Measurements from ENCODE around the gene TGFBI.

TGFBI gene

DNA sequence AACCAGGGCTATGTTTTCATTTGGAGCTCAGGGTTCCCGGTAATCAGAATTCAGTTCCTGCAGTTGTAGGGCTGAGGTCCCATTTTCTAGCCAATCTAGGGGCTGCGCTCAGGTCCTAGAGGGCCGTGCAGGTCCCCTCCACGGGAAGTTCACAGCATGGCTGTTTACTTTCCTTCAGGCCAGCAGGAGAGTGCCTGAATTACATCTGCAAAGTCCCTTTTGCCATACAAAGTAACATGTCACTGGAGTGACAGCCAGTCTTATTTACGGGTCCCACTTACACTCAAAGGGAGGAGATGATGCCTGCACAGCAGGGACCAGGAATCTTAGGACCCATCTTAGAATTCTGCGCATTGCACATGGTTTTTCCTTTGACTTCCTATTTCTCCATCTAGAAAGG is 29.9 kb upstream of the TGFBI start:
- no peaks in the 10 kb centered on the region for H3F3A ChIP-seq (ENCODE audit: insufficient read depth, low read length)
- H3K27ac ChIP-seq (ENCODE audit: low read depth, low read length, poor library complexity, severe bottlenecking), result no peak overlapping the region

DNA sequence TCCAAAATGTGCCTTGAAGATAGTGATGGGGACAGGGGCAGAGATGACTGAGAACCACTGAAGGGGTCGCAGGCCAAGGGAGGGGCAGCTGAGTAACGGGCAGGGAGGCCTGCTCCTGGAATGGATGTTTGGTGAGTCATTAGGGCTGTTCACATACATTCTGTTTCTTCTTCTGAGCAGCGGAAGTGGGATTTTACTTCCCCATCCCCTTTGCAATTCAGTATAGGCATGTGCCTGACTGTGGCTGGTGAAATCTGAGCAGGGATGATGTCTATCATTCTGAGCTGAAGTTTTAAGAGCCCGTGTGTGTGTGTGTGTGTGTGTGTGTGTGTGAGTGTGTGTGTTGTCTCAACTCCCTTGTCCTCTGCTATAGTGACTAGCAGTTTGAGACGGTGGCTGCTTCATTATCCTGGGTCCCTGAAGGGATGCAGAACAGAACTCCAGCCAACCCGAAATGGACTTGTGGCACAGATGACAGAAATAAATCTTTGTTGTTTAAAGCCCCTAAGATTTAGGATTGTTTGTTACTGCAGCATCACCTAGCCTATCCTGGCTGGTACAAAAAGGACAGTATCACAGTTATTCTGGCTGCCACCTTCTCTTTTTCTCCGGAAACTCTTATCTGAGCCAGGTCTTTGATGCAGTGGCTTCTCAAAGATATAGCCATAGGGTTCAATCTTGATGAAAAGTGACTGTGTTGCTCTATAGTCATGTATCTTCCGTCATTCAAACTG is 29.2 kb upstream of the TGFBI start:
- Histone ChIP-seq H3K27ac (ENCODE audit: low read depth, low read length, poor library complexity, severe bottlenecking) (no peak overlapping the region), H4K20me1 (ENCODE audit: insufficient read depth, low read length) (no peaks in the 10 kb centered on the region), H3K79me2 (ENCODE audit: insufficient read depth, low read length) (no peaks in the 10 kb centered on the region), H3K9ac (ENCODE audit: low read length) (no peak overlapping the region), H3K27me3 (ENCODE audit: insufficient read depth, low read length) (no peaks in the 10 kb centered on the region; the same call in 1 of the 2 replicates), H3K9me3 (ENCODE audit: low read length) (no peaks in the 10 kb centered on the region), H3F3A (ENCODE audit: insufficient read depth, low read length) (no peaks in the 10 kb centered on the region), H2AFZ (ENCODE audit: low read length) (no peak overlapping the region), H3K4me3 (ENCODE audit: low read depth, low read length, poor library complexity, severe bottlenecking) (no peak overlapping the region), H3K36me3 (ENCODE audit: insufficient read depth, low read length) (no peaks in the 10 kb centered on the region), H3K9me2 (ENCODE audit: low read depth, low read length) (no peaks in the 10 kb centered on the region), H3K4me2 (ENCODE audit: low read length) (no peak overlapping the region), H3K4me1 (ENCODE audit: insufficient read depth, low read length, severe bottlenecking) (no peaks in the 10 kb centered on the region)
- TF ChIP-seq, protein P1, sequence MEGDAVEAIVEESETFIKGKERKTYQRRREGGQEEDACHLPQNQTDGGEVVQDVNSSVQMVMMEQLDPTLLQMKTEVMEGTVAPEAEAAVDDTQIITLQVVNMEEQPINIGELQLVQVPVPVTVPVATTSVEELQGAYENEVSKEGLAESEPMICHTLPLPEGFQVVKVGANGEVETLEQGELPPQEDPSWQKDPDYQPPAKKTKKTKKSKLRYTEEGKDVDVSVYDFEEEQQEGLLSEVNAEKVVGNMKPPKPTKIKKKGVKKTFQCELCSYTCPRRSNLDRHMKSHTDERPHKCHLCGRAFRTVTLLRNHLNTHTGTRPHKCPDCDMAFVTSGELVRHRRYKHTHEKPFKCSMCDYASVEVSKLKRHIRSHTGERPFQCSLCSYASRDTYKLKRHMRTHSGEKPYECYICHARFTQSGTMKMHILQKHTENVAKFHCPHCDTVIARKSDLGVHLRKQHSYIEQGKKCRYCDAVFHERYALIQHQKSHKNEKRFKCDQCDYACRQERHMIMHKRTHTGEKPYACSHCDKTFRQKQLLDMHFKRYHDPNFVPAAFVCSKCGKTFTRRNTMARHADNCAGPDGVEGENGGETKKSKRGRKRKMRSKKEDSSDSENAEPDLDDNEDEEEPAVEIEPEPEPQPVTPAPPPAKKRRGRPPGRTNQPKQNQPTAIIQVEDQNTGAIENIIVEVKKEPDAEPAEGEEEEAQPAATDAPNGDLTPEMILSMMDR (IDR thresholded peaks at IDR 0.05; ENCODE audit: low read length), result no peak
- TF ChIP-seq EZH2 (IDR thresholded peaks at IDR 0.05; ENCODE audit: borderline replicate concordance, low read length), result no peak

More for the DNA sequence above, 29.9 kb upstream of the TGFBI start:
- Histone ChIP-seq H3K4me3 (ENCODE audit: low read depth, low read length, poor library complexity, severe bottlenecking) (no peak overlapping the region), H4K20me1 (ENCODE audit: insufficient read depth, low read length) (no peaks in the 10 kb centered on the region), H3K9me3 (ENCODE audit: low read length) (no peaks in the 10 kb centered on the region), H3K36me3 (ENCODE audit: insufficient read depth, low read length) (no peaks in the 10 kb centered on the region), H3K4me2 (ENCODE audit: low read length) (no peak overlapping the region), H3K9ac (ENCODE audit: low read length) (no peak overlapping the region), H3K79me2 (ENCODE audit: insufficient read depth, low read length) (no peaks in the 10 kb centered on the region), H2AFZ (ENCODE audit: low read length) (no peak overlapping the region), H3K9me2 (ENCODE audit: low read depth, low read length) (no peaks in the 10 kb centered on the region), H3K27me3 (ENCODE audit: insufficient read depth, low read length) (no peaks in the 10 kb centered on the region; the same call in 1 of the 2 replicates), H3K4me1 (ENCODE audit: insufficient read depth, low read length, severe bottlenecking) (no peaks in the 10 kb centered on the region)
- no peak for TF ChIP-seq EZH2 (IDR thresholded peaks at IDR 0.05; ENCODE audit: borderline replicate concordance, low read length)
- TF ChIP-seq, protein P1 (IDR thresholded peaks at IDR 0.05; ENCODE audit: low read length), result no peak

DNA sequence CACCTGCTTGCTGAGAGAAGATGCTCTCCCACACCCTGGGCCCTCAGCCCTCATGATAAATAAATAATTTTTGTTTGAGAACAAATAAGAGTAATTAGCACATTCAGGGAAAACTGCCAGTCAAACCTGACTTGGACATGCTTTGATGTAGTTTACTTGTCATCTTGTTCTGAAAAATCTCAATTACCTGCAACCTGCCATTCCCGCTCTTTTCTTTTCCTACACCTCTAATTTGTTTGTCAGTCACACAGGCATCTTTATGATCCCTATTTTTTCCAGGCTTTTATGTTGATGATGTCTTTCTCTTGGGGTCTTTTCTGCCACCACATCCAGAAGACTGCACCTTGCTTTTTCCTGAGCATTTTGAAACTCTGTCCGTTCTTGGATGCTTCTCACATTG is 28.6 kb upstream of the TGFBI start:
- TF ChIP-seq, protein P1 (IDR thresholded peaks at IDR 0.05; ENCODE audit: low read length), result no peak
- no peak for TF ChIP-seq EZH2 (IDR thresholded peaks at IDR 0.05; ENCODE audit: borderline replicate concordance, low read length)
- Histone ChIP-seq H3K9me3 (ENCODE audit: low read length) (no peaks in the 10 kb centered on the region), H3K36me3 (ENCODE audit: insufficient read depth, low read length) (no peaks in the 10 kb centered on the region), H3K79me2 (ENCODE audit: insufficient read depth, low read length) (no peaks in the 10 kb centered on the region), H3K4me2 (ENCODE audit: low read length) (no peak overlapping the region), H4K20me1 (ENCODE audit: insufficient read depth, low read length) (no peaks in the 10 kb centered on the region), H3K27ac (ENCODE audit: low read depth, low read length, poor library complexity, severe bottlenecking) (no peak overlapping the region), H3K4me3 (ENCODE audit: low read depth, low read length, poor library complexity, severe bottlenecking) (no peak overlapping the region), H3K9ac (ENCODE audit: low read length) (no peak overlapping the region), H3K4me1 (ENCODE audit: insufficient read depth, low read length, severe bottlenecking) (no peaks in the 10 kb centered on the region), H3F3A (ENCODE audit: insufficient read depth, low read length) (no peaks in the 10 kb centered on the region), H3K9me2 (ENCODE audit: low read depth, low read length) (no peaks in the 10 kb centered on the region), H3K27me3 (ENCODE audit: insufficient read depth, low read length) (no peaks in the 10 kb centered on the region; the same call in 1 of the 2 replicates), H2AFZ (ENCODE audit: low read length) (no peak overlapping the region)

All from OCI-LY1 (cell line).